H1 (cell line): ENCODE data around the gene CACFD1. TPM values are rescaled to one million over a fixed set of nuclear protein-coding genes. Genes with fewer than 3 reads are reported as not detected.

Experiments used
- ASH2L ChIP-seq: fragments of 200-600, 300-600 bp; sonication (generic); IDR thresholded peaks from one replicate; pipeline ENCODE4 v1.7.1; 2017; ENCODE audit warnings: low read length
- SP4 ChIP-seq: IDR thresholded peaks from 2 replicates; pipeline ENCODE4 v1.6.1; 2012; ENCODE audit warnings: low read length, inconsistent platforms
- SUZ12 ChIP-seq: fragments of 200-600 bp; sonication (generic); IDR thresholded peaks from 2 replicates; pipeline ENCODE4 v1.6.1; 2012; ENCODE audit warnings: mild to moderate bottlenecking, inconsistent platforms, low read length, moderate library complexity, mixed read lengths
- polyA plus RNA-seq, 7 experiments: library from polyadenylated mRNA; depleted of rRNA in 3 of 7; stranded (reverse) in 5 of 7; unstranded in 2 of 7; fragments of >200 nt in 5 of 7; fragments of 200-250 nt in 2 of 7; gene quantifications; 1 replicate in 5 of 7; 2 replicates in 1 of 7; 4 replicates in 1 of 7; pipeline versions ENCODE4 v1.2.1 to v1.2.3, GENCODE V29; 2011 to 2013; ENCODE audit warnings: missing spikeins in 2 of 7, mixed read lengths in 2 of 7
- total RNA-seq: library from RNA; stranded (reverse); fragmentation: NEBNext Ultra II Directional; extraction: Animal tissue kit (Norgen Biotek cat#: 25700); gene quantifications from 2 replicates; pipeline ENCODE4 v1.2.1, GENCODE V29; 2021

CACFD1 gene
- total and polyA plus RNA-seq, 2 of the 8 experiments (the other 6 are each of a cell fraction or from before 2014, with no cell fraction given), result 13.4 to 15.5 TPM

- TF ChIP-seq SUZ12, result no peak
- TF ChIP-seq SP4, result no peak
- no peak for TF ChIP-seq ASH2L
- TF ChIP-seq, all 59 proteins: peak for 0
Observed at GRCh38 chr9:133419005-133419404, 40.8 kb upstream of the CACFD1 start (continued).
